Activated T-cell treated with anti-CD3 and anti-CD28 coated beads, Interleukin-2, amount 50 U/mL, for 4 hours (primary cell): ENCODE measurements around the gene SCFD1. TPM values are rescaled to one million over a fixed set of nuclear protein-coding genes. Genes with fewer than 3 reads are reported as not detected.
A peak's percentile ranks its signal among the peaks of the same experiment; 100 is the strongest.
"Not testable (repeated sequence)": the region's sequence is repeated elsewhere in the genome, so short reads cannot be mapped to it uniquely, and the experiment has no call there.

ENCODE experiments used
- ATAC-seq, 2 donors: fragments of 200-7000 bp; cut with Tn5 transposase; one replicate each; pipeline ENCODE4 v1.10.0; 2021
- DNase-seq: peaks from one replicate; pipeline ENCODE4 v3.0.0-alpha.2; 2020
- H3K27me3 Mint-ChIP-seq: one replicate; pipeline ENCODE4 v1.8.0; 2021; ENCODE audit warnings: low read depth, mixed read lengths
- H3K36me3 Mint-ChIP-seq: one replicate; pipeline ENCODE4 v1.8.0; 2022; ENCODE audit warnings: mixed read lengths; ENCODE audit not compliant: insufficient read depth
- H3K4me1 Mint-ChIP-seq: one replicate; pipeline ENCODE4 v1.8.0; 2021; ENCODE audit warnings: low read depth, mixed read lengths
- H3K4me3 Mint-ChIP-seq: one replicate; pipeline ENCODE4 v1.8.0; 2021; ENCODE audit warnings: mild to moderate bottlenecking, moderate library complexity, mixed read lengths
- H3K9me3 Mint-ChIP-seq: one replicate; pipeline ENCODE4 v1.8.0; 2021; ENCODE audit warnings: mixed read lengths
- total RNA-seq, 3 donors: library from RNA; stranded (reverse); gene quantifications; one replicate each; pipeline ENCODE4 v1.2.1, GENCODE V29; 2021

The SCFD1 gene
- total RNA-seq, 3 donors from 2014 or later: 65.2 to 76.9 (median 73.5) TPM

GRCh38 chr14:30596935-30597334, 25.2 kb upstream of the SCFD1 start:
- Mint-ChIP-seq H3K36me3 (peaks cover 25% of the 10 kb centered on the region), H3K27me3 (no peaks in the 10 kb centered on the region), H3K4me3 (no peak overlapping the region), H3K9me3 (no peaks in the 10 kb centered on the region), H3K4me1 (no peaks in the 10 kb centered on the region)
- no peak for DNase-seq
- no peak for ATAC-seq

- DNase-seq (no peak), ATAC-seq (no peak)
- Mint-ChIP-seq H3K9me3 (no peaks in the 10 kb centered on the region), H3K4me1 (no peaks in the 10 kb centered on the region), H3K27me3 (no peaks in the 10 kb centered on the region), H3K36me3 (peaks cover 22% of the 10 kb centered on the region), H3K4me3 (no peak overlapping the region)
These were observed 24.6 kb upstream of the SCFD1 start for GRCh38 chr14:30597504-30597903.

GRCh38 chr14:30600922-30601918, 20.9 kb upstream of the SCFD1 start:
- no peaks in the 10 kb centered on the region for H3K27me3 Mint-ChIP-seq
- no peaks in the 10 kb centered on the region for H3K9me3 Mint-ChIP-seq
- ATAC-seq (no peak), DNase-seq (no peak)
- H3K36me3 Mint-ChIP-seq: peaks cover 27% of the 10 kb centered on the region
- no peaks in the 10 kb centered on the region for H3K4me1 Mint-ChIP-seq
- no peak overlapping the region for H3K4me3 Mint-ChIP-seq

GRCh38 chr14:30603402-30603801, 18.7 kb upstream of the SCFD1 start:
- no peak for DNase-seq
- no peak overlapping the region for H3K4me3 Mint-ChIP-seq
- no peaks in the 10 kb centered on the region for H3K27me3 Mint-ChIP-seq
- H3K9me3 Mint-ChIP-seq: no peaks in the 10 kb centered on the region
- no peak for ATAC-seq
- peaks cover 23% of the 10 kb centered on the region for H3K36me3 Mint-ChIP-seq
- no peaks in the 10 kb centered on the region for H3K4me1 Mint-ChIP-seq

GRCh38 chr14:30604696-30605095, 17.4 kb upstream of the SCFD1 start:
- peaks cover 22% of the 10 kb centered on the region for H3K36me3 Mint-ChIP-seq
- H3K4me3 Mint-ChIP-seq, H3K4me1 Mint-ChIP-seq, DNase-seq, H3K27me3 Mint-ChIP-seq, H3K9me3 Mint-ChIP-seq, ATAC-seq: not testable (repeated sequence)

- peaks cover 17% of the 10 kb centered on the region for H3K36me3 Mint-ChIP-seq
- no peak for DNase-seq
- no peaks in the 10 kb centered on the region for H3K9me3 Mint-ChIP-seq
- no peaks in the 10 kb centered on the region for H3K4me1 Mint-ChIP-seq
- H3K27me3 Mint-ChIP-seq: no peaks in the 10 kb centered on the region
- H3K4me3 Mint-ChIP-seq: no peak overlapping the region
- no peak for ATAC-seq
These were observed 14.9 kb upstream of the SCFD1 start for GRCh38 chr14:30607156-30607780.

- Mint-ChIP-seq H3K9me3 (no peaks in the 10 kb centered on the region), H3K27me3 (no peaks in the 10 kb centered on the region), H3K4me3 (no peak overlapping the region), H3K36me3 (peaks cover 19% of the 10 kb centered on the region), H3K4me1 (no peaks in the 10 kb centered on the region)
- DNase-seq (no peak), ATAC-seq (no peak)
These were observed 13.5 kb upstream of the SCFD1 start for GRCh38 chr14:30608533-30609006.

GRCh38 chr14:30610787-30611343, 11.3 kb upstream of the SCFD1 start:
- no peak for ATAC-seq
- Mint-ChIP-seq H3K27me3 (no peaks in the 10 kb centered on the region), H3K4me3 (no peak overlapping the region), H3K4me1 (no peaks in the 10 kb centered on the region), H3K9me3 (no peaks in the 10 kb centered on the region), H3K36me3 (peaks cover 12% of the 10 kb centered on the region)
- DNase-seq: no peak

GRCh38 chr14:30614155-30614554, 8.0 kb upstream of the SCFD1 start:
- ATAC-seq (no peak), DNase-seq (no peak)
- peaks cover 17% of the 10 kb centered on the region for H3K36me3 Mint-ChIP-seq
- H3K4me1 Mint-ChIP-seq: no peaks in the 10 kb centered on the region
- H3K27me3 Mint-ChIP-seq: no peaks in the 10 kb centered on the region
- H3K4me3 Mint-ChIP-seq: no peak overlapping the region
- H3K9me3 Mint-ChIP-seq: no peaks in the 10 kb centered on the region

- H3K4me3 Mint-ChIP-seq: peak overlapping the region; percentile 24
- H3K36me3 Mint-ChIP-seq: peaks cover 11% of the 10 kb centered on the region
- peak; percentile 13 to 26 for ATAC-seq
- no peaks in the 10 kb centered on the region for H3K9me3 Mint-ChIP-seq
- H3K27me3 Mint-ChIP-seq: no peaks in the 10 kb centered on the region
- peaks cover 28% of the 10 kb centered on the region for H3K4me1 Mint-ChIP-seq
- no peak for DNase-seq
These were observed 1.9 kb upstream of the SCFD1 start for GRCh38 chr14:30620178-30620577.

GRCh38 chr14:30621354-30621939, 672 bp upstream of the SCFD1 start:
- DNase-seq (no peak), ATAC-seq (peak in 1 of 2 donors; percentile 4)
- no peaks in the 10 kb centered on the region for H3K9me3 Mint-ChIP-seq
- H3K36me3 Mint-ChIP-seq: peaks cover 6% of the 10 kb centered on the region
- peaks cover 33% of the 10 kb centered on the region for H3K4me1 Mint-ChIP-seq
- H3K27me3 Mint-ChIP-seq: no peaks in the 10 kb centered on the region
- H3K4me3 Mint-ChIP-seq: peak overlapping the region; percentile 89

- H3K9me3 Mint-ChIP-seq: no peaks in the 10 kb centered on the region
- DNase-seq: no peak
- peaks cover 44% of the 10 kb centered on the region for H3K4me1 Mint-ChIP-seq
- H3K36me3 Mint-ChIP-seq: peaks cover 14% of the 10 kb centered on the region
- H3K4me3 Mint-ChIP-seq: peak overlapping the region; percentile 89
- no peak for ATAC-seq
- no peaks in the 10 kb centered on the region for H3K27me3 Mint-ChIP-seq
These were observed 1.5 kb downstream of the SCFD1 start for GRCh38 chr14:30623412-30624131.

- ATAC-seq (no peak), DNase-seq (no peak)
- Mint-ChIP-seq H3K4me1 (peaks cover 44% of the 10 kb centered on the region), H3K27me3 (no peaks in the 10 kb centered on the region), H3K9me3 (no peaks in the 10 kb centered on the region), H3K4me3 (peak overlapping the region; percentile 89), H3K36me3 (peaks cover 14% of the 10 kb centered on the region)
These were observed 2.0 kb downstream of the SCFD1 start for GRCh38 chr14:30624132-30624423.

- DNase-seq (no peak), ATAC-seq (no peak)
- Mint-ChIP-seq H3K36me3 (peaks cover 14% of the 10 kb centered on the region), H3K4me1 (peaks cover 39% of the 10 kb centered on the region), H3K27me3 (no peaks in the 10 kb centered on the region), H3K4me3 (no peak overlapping the region), H3K9me3 (no peaks in the 10 kb centered on the region)
These were observed 3.4 kb downstream of the SCFD1 start for GRCh38 chr14:30625533-30625932.
